Hepatocyte (in vitro differentiated cells): ENCODE measurements around the gene CALD1. TPM values are rescaled to one million over a fixed set of nuclear protein-coding genes. Genes with fewer than 3 reads are reported as not detected.

Source experiments
- DNase-seq: peaks from one replicate; pipeline ENCODE4 v3.0.0-alpha.2; 2016; ENCODE audit warnings: low spot score
- H2AFZ ChIP-seq: fragments of 200-600 bp; sonication (generic); 2 replicates; pipeline ENCODE4 v1.6.0; 2016; ENCODE audit warnings: antibody characterized with exemption, mild to moderate bottlenecking
- H3K27ac ChIP-seq: fragments of 200-600 bp; sonication (generic); 2 replicates; pipeline ENCODE4 v1.5.1; 2016; ENCODE audit warnings: mild to moderate bottlenecking
- H3K27me3 ChIP-seq: fragments of 200-600 bp; sonication (generic); 2 replicates; pipeline ENCODE4 v1.6.1; 2016
- H3K36me3 ChIP-seq: fragments of 200-600 bp; sonication (generic); replicated peaks from 2 replicates; pipeline ENCODE4 v1.5.1; 2016; ENCODE audit warnings: low read depth; ENCODE audit not compliant: insufficient read depth
- H3K4me1 ChIP-seq: fragments of 200-600 bp; sonication (generic); 2 replicates; pipeline ENCODE4 v1.5.1; 2016; ENCODE audit warnings: mild to moderate bottlenecking, moderate library complexity; ENCODE audit not compliant: insufficient read depth
- H3K4me2 ChIP-seq: fragments of 200-600 bp; sonication (generic); 2 replicates; pipeline ENCODE4 v1.6.0; 2016
- H3K4me3 ChIP-seq: fragments of 200-600 bp; sonication (generic); 2 replicates; pipeline ENCODE4 v1.5.1; 2016; ENCODE audit warnings: mild to moderate bottlenecking
- H3K79me2 ChIP-seq: fragments of 200-600 bp; sonication (generic); 2 replicates; pipeline ENCODE4 v1.6.0; 2017; ENCODE audit warnings: mild to moderate bottlenecking
- H3K9me2 ChIP-seq: fragments of 200-600 bp; sonication (generic); replicated peaks from 2 replicates; pipeline ENCODE4 v1.6.0; 2017; ENCODE audit warnings: mild to moderate bottlenecking; ENCODE audit not compliant: insufficient read depth
- H3K9me3 ChIP-seq: fragments of 200-600 bp; sonication (generic); 2 replicates; pipeline ENCODE4 v1.5.1; 2016; ENCODE audit warnings: low read depth, mild to moderate bottlenecking
- H4K20me1 ChIP-seq: fragments of 200-600 bp; sonication (generic); 2 replicates; pipeline ENCODE4 v1.6.0; 2016; ENCODE audit warnings: mild to moderate bottlenecking; ENCODE audit not compliant: insufficient read depth, poor library complexity, severe bottlenecking
- CTCF ChIP-seq: fragments of 200-600 bp; sonication (generic); IDR thresholded peaks from 2 replicates; pipeline ENCODE4 v1.5.1; 2016; ENCODE audit warnings: antibody characterized with exemption, mild to moderate bottlenecking; ENCODE audit not compliant: poor library complexity
- EZH2 ChIP-seq: fragments of 200-600 bp; sonication (generic); IDR thresholded peaks from 2 replicates; pipeline ENCODE4 v1.6.1; 2016; ENCODE audit warnings: antibody characterized with exemption, mild to moderate bottlenecking, borderline replicate concordance
- EZH2phosphoT487 ChIP-seq: fragments of 200-600 bp; sonication (generic); IDR thresholded peaks from one replicate; pipeline ENCODE4 v1.6.1; 2018; ENCODE audit warnings: antibody characterized with exemption, mild to moderate bottlenecking, low read depth, moderate library complexity; ENCODE audit not compliant: unreplicated experiment, severe bottlenecking
- WGBS: methylation state at CpG from one replicate; pipeline ENCODE4 v1.1.6; 2016; ENCODE audit warnings: low lambda C conversion rate; ENCODE audit errors: missing lambda C conversion rate; 5-methylcytosine and 5-hydroxymethylcytosine counted together
- polyA plus RNA-seq: library from polyadenylated mRNA; unstranded; fragments of >200 nt; fragmentation: Nextera tagmentation; extraction: Ambion mirVana; gene quantifications from 2 replicates; pipeline ENCODE4 v1.2.1, GENCODE V29; 2016
- total RNA-seq: library from RNA; depleted of rRNA; stranded (reverse); fragments of >200 nt; gene quantifications from 2 replicates; pipeline ENCODE4 v1.2.3, GENCODE V29; 2014

CALD1 gene
- total and polyA plus RNA-seq, 2 experiments from 2014 or later, result 207 to 333 TPM

GRCh38 chr7:134755422-134756022 lies 23.9 kb upstream of the CALD1 start:
- Histone ChIP-seq H3K4me3 (no peak overlapping the region), H3K9me2 (no peaks in the 10 kb centered on the region), H4K20me1 (no peaks in the 10 kb centered on the region), H3K9me3 (no peaks in the 10 kb centered on the region), H3K27me3 (no peaks in the 10 kb centered on the region), H3K27ac (no peak overlapping the region), H2AFZ (no peak overlapping the region), H3K36me3 (no peaks in the 10 kb centered on the region), H3K4me1 (no peaks in the 10 kb centered on the region), H3K4me2 (no peak overlapping the region), H3K79me2 (no peaks in the 10 kb centered on the region)
- 53% methylated on average over 1 of the region's 1 CpG for WGBS
- TF ChIP-seq EZH2phosphoT487 (no peak), CTCF (peak; percentile 55), EZH2 (no peak)
- peak; percentile 42 for DNase-seq

- no peak overlapping the region for H3K4me2 ChIP-seq
- 72% methylated on average over 3 of the region's 3 CpGs for WGBS
- no peaks in the 10 kb centered on the region for H3K9me2 ChIP-seq
- H3K79me2 ChIP-seq, result no peaks in the 10 kb centered on the region
- TF ChIP-seq EZH2 (no peak), CTCF (no peak), EZH2phosphoT487 (no peak)
- H4K20me1 ChIP-seq, result no peaks in the 10 kb centered on the region
- no peaks in the 10 kb centered on the region for H3K9me3 ChIP-seq
- H3K4me1 ChIP-seq, result no peaks in the 10 kb centered on the region
- H3K27me3 ChIP-seq, result no peaks in the 10 kb centered on the region
- H3K36me3 ChIP-seq, result no peaks in the 10 kb centered on the region
- H3K27ac ChIP-seq, result no peak overlapping the region
- H3K4me3 ChIP-seq, result no peak overlapping the region
- no peak overlapping the region for H2AFZ ChIP-seq
- no peak for DNase-seq
These were observed 21.5 kb upstream of the CALD1 start for GRCh38 chr7:134757938-134758337.

GRCh38 chr7:134758981-134759380 lies 20.5 kb upstream of the CALD1 start:
- Histone ChIP-seq H3K4me3 (no peak overlapping the region), H3K27me3 (no peaks in the 10 kb centered on the region), H3K4me2 (no peak overlapping the region), H3K36me3 (no peaks in the 10 kb centered on the region), H2AFZ (no peak overlapping the region), H3K79me2 (no peaks in the 10 kb centered on the region), H3K9me3 (no peaks in the 10 kb centered on the region), H3K27ac (no peak overlapping the region), H3K4me1 (no peaks in the 10 kb centered on the region), H3K9me2 (no peaks in the 10 kb centered on the region), H4K20me1 (no peaks in the 10 kb centered on the region)
- 55% methylated on average over 1 of the region's 1 CpG for WGBS
- TF ChIP-seq EZH2 (no peak), EZH2phosphoT487 (no peak), CTCF (no peak)
- no peak for DNase-seq

GRCh38 chr7:134761266-134761665 lies 18.2 kb upstream of the CALD1 start:
- Histone ChIP-seq H3K27me3 (no peaks in the 10 kb centered on the region), H3K36me3 (no peaks in the 10 kb centered on the region), H3K4me3 (no peak overlapping the region), H3K9me2 (no peaks in the 10 kb centered on the region), H3K4me2 (peak overlapping the region; percentile 13), H2AFZ (no peak overlapping the region), H3K4me1 (no peaks in the 10 kb centered on the region), H3K9me3 (no peaks in the 10 kb centered on the region), H4K20me1 (no peaks in the 10 kb centered on the region), H3K79me2 (no peaks in the 10 kb centered on the region), H3K27ac (no peak overlapping the region)
- WGBS, result 45% methylated on average over 5 of the region's 5 CpGs
- TF ChIP-seq CTCF (no peak), EZH2phosphoT487 (peak; percentile 56)
- DNase-seq, result no peak
